GM12878 (cell line): ENCODE measurements around the gene BCL2L12. TPM values are rescaled to one million over a fixed set of nuclear protein-coding genes. Genes with fewer than 3 reads are reported as not detected.

Source experiments
- ATAC-seq: fragments of 200-7000 bp; cut with Tn5 transposase; 3 replicates; pipeline ENCODE4 v1.9.1; 2020; ENCODE audit warnings: mild to moderate bottlenecking, moderate library complexity
- BruUV-seq: library from RNA; stranded (reverse); fragments of 400-500 nt; replicated peaks from 2 replicates; lab custom pipeline; 2021; lab: Mats Ljungman, UMichigan
- CTCF ChIA-PET: fragments of 300-600 bp; sonication (Branson Sonifier 250); formaldehyde crosslinking; extraction: SDS; loops from one replicate; lab custom pipeline; 2021; ENCODE audit warnings: inconsistent platforms; lab: Yijun Ruan, JAX
- POLR2A ChIA-PET: fragments of 350-600 bp; formaldehyde crosslinking; extraction: SDS; loops from one replicate; lab custom pipeline; 2021; ENCODE audit warnings: inconsistent platforms; lab: Charles Lee
- RAD21 ChIA-PET: fragments of 300-600 bp; sonication (Branson Sonifier 250); formaldehyde crosslinking; loops from one replicate; lab custom pipeline; 2023; ENCODE audit warnings: antibody characterized with exemption; ENCODE audit not compliant: unreplicated experiment; lab: Charles Lee
- SMC1A ChIA-PET: fragments of 300-600 bp; sonication (Branson Sonifier 250); formaldehyde crosslinking; loops from one replicate; lab custom pipeline; 2023; ENCODE audit not compliant: unreplicated experiment, uncharacterized antibody; lab: Charles Lee
- DNase-seq: peaks from one replicate; pipeline ENCODE4 v3.0.0-alpha.2; 2011; ENCODE audit warnings: low read depth, low spot score
- FAIRE-seq: peaks from 3 replicates; lab custom pipeline; 2011; peaks lifted over from hg19 to GRCh38; lab: Jason Lieb, UNC
- H2AFZ ChIP-seq: 2 replicates; pipeline ENCODE4 v1.6.0; 2011; ENCODE audit warnings: low read depth, low read length, control low read depth; ENCODE audit not compliant: control insufficient read depth
- H3K27ac ChIP-seq: 2 replicates; pipeline ENCODE4 v1.5.1; 2011; ENCODE audit warnings: control low read depth; ENCODE audit not compliant: control insufficient read depth, insufficient read depth
- H3K27me3 ChIP-seq, 2 experiments: replicated peaks in 1 of 2; 2 replicates each; pipeline versions ENCODE4 v1.6.0 to v1.6.1; 2011; ENCODE audit warnings: low read length in 1 of 2; ENCODE audit not compliant: control insufficient read depth in 2 of 2, insufficient read depth in 2 of 2
- H3K36me3 ChIP-seq, 2 experiments: 2 replicates each; pipeline ENCODE4 v1.5.1; 2011; ENCODE audit warnings: low read length in 1 of 2; ENCODE audit not compliant: control insufficient read depth in 2 of 2, insufficient read depth in 2 of 2
- H3K4me1 ChIP-seq: 2 replicates; pipeline ENCODE4 v1.6.1; 2011; ENCODE audit warnings: mild to moderate bottlenecking, low read length, moderate library complexity, mixed read lengths; ENCODE audit not compliant: control insufficient read depth, insufficient read depth
- H3K4me2 ChIP-seq: 2 replicates; pipeline ENCODE4 v1.6.0; 2011; ENCODE audit warnings: control low read depth; ENCODE audit not compliant: control insufficient read depth, insufficient read depth
- H3K4me3 ChIP-seq: fragments of 200-600 bp; sonication (generic); 2 replicates; pipeline ENCODE4 v1.5.1; 2016
- H3K79me2 ChIP-seq: 2 replicates; pipeline ENCODE4 v1.6.0; 2011; ENCODE audit warnings: low read length; ENCODE audit not compliant: control insufficient read depth, insufficient read depth
- H3K9ac ChIP-seq: 2 replicates; pipeline ENCODE4 v1.8.0; 2011; ENCODE audit warnings: low read length, control low read depth, mixed read lengths; ENCODE audit not compliant: control insufficient read depth, insufficient read depth
- H3K9me3 ChIP-seq: replicated peaks from 3 replicates; pipeline ENCODE4 v1.5.1; 2011; ENCODE audit warnings: mild to moderate bottlenecking, low read length; ENCODE audit not compliant: control insufficient read depth, insufficient read depth
- H4K20me1 ChIP-seq: 2 replicates; pipeline ENCODE4 v1.6.0; 2011; ENCODE audit not compliant: control insufficient read depth, insufficient read depth
- HCFC1 ChIP-seq: fragments of 150-350 bp; IDR thresholded peaks from 2 replicates; pipeline ENCODE4 v1.6.1; 2014; ENCODE audit warnings: low read length
- POLR2AphosphoS2 ChIP-seq: IDR thresholded peaks from 2 replicates; pipeline ENCODE4 v1.6.1; 2011; ENCODE audit warnings: low read depth, mild to moderate bottlenecking, low read length, improper control_type of control experiment, moderate library complexity
- RELA ChIP-seq: fragments of 450-650 bp; IDR thresholded peaks from 2 replicates; pipeline ENCODE4 v1.8.0; 2014; ENCODE audit warnings: borderline replicate concordance; ENCODE audit not compliant: partially characterized antibody
- RUNX3 ChIP-seq: IDR thresholded peaks from 2 replicates; pipeline ENCODE4 v1.6.1; 2012; ENCODE audit warnings: low read length, inconsistent platforms
- ZNF384 ChIP-seq: IDR thresholded peaks from 2 replicates; pipeline ENCODE4 v1.6.1; 2012; ENCODE audit warnings: low read depth, mild to moderate bottlenecking, low read length, improper control_type of control experiment, borderline replicate concordance
- WGBS: methylation state at CpG from one replicate; pipeline ENCODE4 v1.1.6; 2016; ENCODE audit warnings: low lambda C conversion rate; ENCODE audit not compliant: insufficient replicate concordance, insufficient coverage; ENCODE audit errors: missing lambda C conversion rate; 5-methylcytosine and 5-hydroxymethylcytosine counted together
- in situ Hi-C: fragments of 300-500 bp; cut with MboI; formaldehyde crosslinking; loops from 9 replicates; pipeline ENCODE4 v1.14.3; 2018; ENCODE audit warnings: mixed read lengths
- intact Hi-C: fragments of 100-400 bp; cut with micrococcal nuclease; formaldehyde crosslinking; loops from one replicate; pipeline ENCODE4 v1.14.2; 2022; ENCODE audit not compliant: unreplicated experiment
- polyA plus RNA-seq, 11 experiments: library from polyadenylated mRNA; depleted of rRNA in 4 of 11; unstranded in 6 of 11; stranded (reverse) in 5 of 11; fragments of >200 nt; fragmentation: Nextera tagmentation in 4 of 11; fragmentation: Illumina TruSeq in 1 of 11; extraction: Ambion mirVana in 4 of 11; extraction: Trizol in 1 of 11; gene quantifications; 1 replicate in 1 of 11; 2 replicates in 10 of 11; pipeline versions ENCODE4 v1.2.1 to v1.2.3, GENCODE V29; 2011 to 2016; ENCODE audit warnings: inconsistent platforms in 2 of 11, missing spikeins in 2 of 11, low read depth in 1 of 11
- total RNA-seq, 4 experiments: library from RNA; depleted of rRNA in 3 of 4; stranded (reverse); fragments of >200 nt in 3 of 4; fragmentation: Illumina TruSeq in 1 of 4; extraction: Trizol in 1 of 4; gene quantifications; 2 replicates each; pipeline versions ENCODE4 v1.2.1 to v1.2.3, GENCODE V29; 2013 to 2021
- TF ChIP-seq, protein P1 (sequence below): IDR thresholded peaks from 2 replicates; pipeline ENCODE4 v1.6.1; 2012; ENCODE audit warnings: improper control_type of control experiment, low read depth, low read length; ENCODE audit not compliant: insufficient replicate concordance
- TF ChIP-seq, protein P2 (sequence below): IDR thresholded peaks from 2 replicates; pipeline ENCODE4 v1.6.1; 2011; ENCODE audit warnings: mild to moderate bottlenecking, low read depth, low read length, moderate library complexity; ENCODE audit not compliant: insufficient replicate concordance

BCL2L12 gene
- total and polyA plus RNA-seq, 10 of the 15 experiments (the other 5 are each of a cell fraction or from before 2014, with no cell fraction given) = 1.8 to 143 (median 50.4) TPM

DNA sequence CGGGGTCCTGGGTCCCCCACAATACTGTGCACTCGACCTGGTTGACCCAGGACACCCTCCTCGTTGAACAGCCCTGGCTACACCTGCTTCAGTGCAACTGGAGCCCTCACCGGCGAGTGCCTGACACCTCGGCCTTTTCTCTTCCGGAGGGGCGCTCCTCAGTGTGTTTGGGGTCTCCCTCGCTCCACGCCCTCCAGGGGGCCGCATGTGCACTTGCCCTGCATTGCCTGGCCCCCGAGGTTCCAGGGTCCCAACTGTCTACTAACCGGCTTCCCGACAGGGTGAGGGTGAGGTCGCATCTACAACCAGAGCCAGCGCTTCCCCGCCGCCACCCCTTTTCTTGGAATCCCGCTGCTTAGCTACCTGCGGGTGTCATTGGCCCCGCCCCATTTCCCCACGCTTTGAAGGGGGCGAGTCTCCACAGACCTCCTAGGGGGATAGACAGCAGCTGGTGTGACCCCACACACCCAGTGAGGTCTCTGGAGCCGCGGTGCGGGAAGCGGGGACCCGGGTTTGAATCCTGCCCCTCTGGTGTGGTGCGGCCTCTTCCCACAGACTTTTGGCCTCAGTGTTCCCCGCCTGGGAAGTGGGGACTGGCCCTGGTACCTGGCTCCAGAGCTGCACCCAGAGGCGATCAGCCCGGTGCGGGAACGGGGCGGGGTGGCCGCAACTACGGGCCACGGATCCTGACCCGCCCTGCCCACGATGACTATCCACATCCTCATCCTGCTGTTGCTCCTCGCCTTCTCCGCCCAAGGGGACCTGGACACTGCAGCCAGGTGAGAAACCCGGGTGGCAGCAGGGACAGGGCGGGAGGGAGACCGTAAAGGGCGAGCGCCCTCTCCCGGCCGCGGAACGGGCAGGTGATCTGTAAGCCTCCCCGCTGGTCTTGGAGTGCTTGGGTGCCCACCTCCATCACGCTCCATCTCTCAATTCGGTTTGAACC is 23.7 kb downstream of the BCL2L12 start, which contains the start of gene ADM5 (continued):
- TF ChIP-seq, protein P1, sequence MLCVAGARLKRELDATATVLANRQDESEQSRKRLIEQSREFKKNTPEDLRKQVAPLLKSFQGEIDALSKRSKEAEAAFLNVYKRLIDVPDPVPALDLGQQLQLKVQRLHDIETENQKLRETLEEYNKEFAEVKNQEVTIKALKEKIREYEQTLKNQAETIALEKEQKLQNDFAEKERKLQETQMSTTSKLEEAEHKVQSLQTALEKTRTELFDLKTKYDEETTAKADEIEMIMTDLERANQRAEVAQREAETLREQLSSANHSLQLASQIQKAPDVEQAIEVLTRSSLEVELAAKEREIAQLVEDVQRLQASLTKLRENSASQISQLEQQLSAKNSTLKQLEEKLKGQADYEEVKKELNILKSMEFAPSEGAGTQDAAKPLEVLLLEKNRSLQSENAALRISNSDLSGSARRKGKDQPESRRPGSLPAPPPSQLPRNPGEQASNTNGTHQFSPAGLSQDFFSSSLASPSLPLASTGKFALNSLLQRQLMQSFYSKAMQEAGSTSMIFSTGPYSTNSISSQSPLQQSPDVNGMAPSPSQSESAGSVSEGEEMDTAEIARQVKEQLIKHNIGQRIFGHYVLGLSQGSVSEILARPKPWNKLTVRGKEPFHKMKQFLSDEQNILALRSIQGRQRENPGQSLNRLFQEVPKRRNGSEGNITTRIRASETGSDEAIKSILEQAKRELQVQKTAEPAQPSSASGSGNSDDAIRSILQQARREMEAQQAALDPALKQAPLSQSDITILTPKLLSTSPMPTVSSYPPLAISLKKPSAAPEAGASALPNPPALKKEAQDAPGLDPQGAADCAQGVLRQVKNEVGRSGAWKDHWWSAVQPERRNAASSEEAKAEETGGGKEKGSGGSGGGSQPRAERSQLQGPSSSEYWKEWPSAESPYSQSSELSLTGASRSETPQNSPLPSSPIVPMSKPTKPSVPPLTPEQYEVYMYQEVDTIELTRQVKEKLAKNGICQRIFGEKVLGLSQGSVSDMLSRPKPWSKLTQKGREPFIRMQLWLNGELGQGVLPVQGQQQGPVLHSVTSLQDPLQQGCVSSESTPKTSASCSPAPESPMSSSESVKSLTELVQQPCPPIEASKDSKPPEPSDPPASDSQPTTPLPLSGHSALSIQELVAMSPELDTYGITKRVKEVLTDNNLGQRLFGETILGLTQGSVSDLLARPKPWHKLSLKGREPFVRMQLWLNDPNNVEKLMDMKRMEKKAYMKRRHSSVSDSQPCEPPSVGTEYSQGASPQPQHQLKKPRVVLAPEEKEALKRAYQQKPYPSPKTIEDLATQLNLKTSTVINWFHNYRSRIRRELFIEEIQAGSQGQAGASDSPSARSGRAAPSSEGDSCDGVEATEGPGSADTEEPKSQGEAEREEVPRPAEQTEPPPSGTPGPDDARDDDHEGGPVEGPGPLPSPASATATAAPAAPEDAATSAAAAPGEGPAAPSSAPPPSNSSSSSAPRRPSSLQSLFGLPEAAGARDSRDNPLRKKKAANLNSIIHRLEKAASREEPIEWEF = no peak

DNA sequence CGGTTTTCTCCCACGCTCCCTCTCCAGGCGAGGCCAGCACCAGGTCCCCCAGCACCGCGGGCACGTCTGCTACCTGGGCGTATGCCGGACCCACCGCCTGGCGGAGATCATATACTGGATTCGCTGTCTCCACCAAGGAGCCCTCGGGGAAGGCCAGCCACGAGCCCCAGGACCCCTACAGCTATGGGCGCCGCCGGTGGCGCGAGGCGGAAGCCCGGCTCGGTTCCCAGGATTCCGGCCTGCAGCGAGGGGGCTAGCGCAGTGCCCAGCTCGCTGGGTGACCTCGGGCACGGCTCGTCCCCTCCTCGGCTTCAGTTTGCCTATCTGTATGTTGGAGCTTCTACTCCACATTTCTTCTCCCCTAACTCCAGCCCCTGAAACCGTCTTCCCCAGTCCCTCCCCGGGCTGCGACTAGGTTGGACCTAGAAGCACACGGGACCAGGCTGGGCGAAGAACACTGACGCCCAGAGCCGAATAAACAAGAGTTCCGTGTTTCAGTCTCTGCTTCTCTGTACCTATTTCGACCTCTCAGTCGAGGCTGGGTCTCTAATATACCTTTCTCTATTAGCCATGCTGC is 24.4 kb downstream of the BCL2L12 start:
- ATAC-seq (no peak), DNase-seq (no peak), FAIRE-seq (no peak)
- RAD21 ChIA-PET = no interaction called here
- Histone ChIP-seq H3K4me2 (no peak overlapping the region), H3K4me3 (no peak overlapping the region), H3K4me1 (peaks cover 8% of the 10 kb centered on the region), H4K20me1 (peaks cover 4% of the 10 kb centered on the region; the same call in 1 of the 2 replicates), H3K27me3 (no peaks in the 10 kb centered on the region; a peak in 1 of 4 replicates), H3K27ac (no peak overlapping the region), H3K36me3 (peaks cover 4 to 26% of the 10 kb centered on the region in 2 experiments; a peak in 3 of 4 replicates), H3K79me2 (no peaks in the 10 kb centered on the region), H3K9ac (no peak overlapping the region), H3K9me3 (no peaks in the 10 kb centered on the region; the same call in 2 of the 3 replicates), H2AFZ (no peak overlapping the region)
- SMC1A ChIA-PET = no interaction called here
- CTCF ChIA-PET = interaction anchor here (1.2 kb wide), 1 partner anchor 120 kb away, joined by 3 read pairs; no protein-coding TSS in a partner anchor
- BruUV-seq = no TSS peak
- intact Hi-C loops (no loop called here), in situ Hi-C loops (no loop called here)
- TF ChIP-seq ZNF384 (no peak), RELA (no peak), POLR2AphosphoS2 (no peak; the same call in 1 of the 2 replicates), HCFC1 (no peak), RUNX3 (no peak)
- TF ChIP-seq, protein P2, sequence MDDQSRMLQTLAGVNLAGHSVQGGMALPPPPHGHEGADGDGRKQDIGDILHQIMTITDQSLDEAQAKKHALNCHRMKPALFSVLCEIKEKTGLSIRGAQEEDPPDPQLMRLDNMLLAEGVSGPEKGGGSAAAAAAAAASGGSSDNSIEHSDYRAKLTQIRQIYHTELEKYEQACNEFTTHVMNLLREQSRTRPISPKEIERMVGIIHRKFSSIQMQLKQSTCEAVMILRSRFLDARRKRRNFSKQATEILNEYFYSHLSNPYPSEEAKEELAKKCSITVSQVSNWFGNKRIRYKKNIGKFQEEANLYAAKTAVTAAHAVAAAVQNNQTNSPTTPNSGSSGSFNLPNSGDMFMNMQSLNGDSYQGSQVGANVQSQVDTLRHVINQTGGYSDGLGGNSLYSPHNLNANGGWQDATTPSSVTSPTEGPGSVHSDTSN = no peak
- WGBS = 50% methylated on average over 37 of the region's 39 CpGs
- POLR2A ChIA-PET = no interaction called here
